H9 (cell line): ENCODE measurements around the gene GPR89A. TPM values are rescaled to one million over a fixed set of nuclear protein-coding genes. Genes with fewer than 3 reads are reported as not detected.

Experiments used
- DNase-seq: peaks from one replicate; pipeline ENCODE4 v3.0.0-alpha.2; 2017
- H2AFZ ChIP-seq: one replicate; pipeline ENCODE4 v1.6.1; 2013; ENCODE audit warnings: mild to moderate bottlenecking, low read length, control low read depth, moderate library complexity
- H2AK5ac ChIP-seq: 2 replicates; pipeline ENCODE4 v1.6.1; 2013; ENCODE audit warnings: low read length, control low read depth, mixed read lengths; ENCODE audit not compliant: insufficient read length
- H2BK120ac ChIP-seq: one replicate; pipeline ENCODE4 v1.6.1; 2013; ENCODE audit warnings: low read depth, mild to moderate bottlenecking, low read length, control low read depth, inconsistent platforms; ENCODE audit not compliant: poor library complexity, severe bottlenecking
- H2BK12ac ChIP-seq: 2 replicates; pipeline ENCODE4 v1.6.1; 2013; ENCODE audit warnings: low read length, control low read depth, mixed read lengths, low read depth; ENCODE audit not compliant: insufficient read length
- H2BK15ac ChIP-seq: 2 replicates; pipeline ENCODE4 v1.6.1; 2013; ENCODE audit warnings: low read depth, low read length, control low read depth
- H2BK20ac ChIP-seq: one replicate; pipeline ENCODE4 v1.6.1; 2013; ENCODE audit warnings: low read depth, mild to moderate bottlenecking, low read length, control low read depth, inconsistent platforms; ENCODE audit not compliant: poor library complexity, severe bottlenecking
- H2BK5ac ChIP-seq: 2 replicates; pipeline ENCODE4 v1.6.1; 2013; ENCODE audit warnings: low read length, control low read depth, mixed read lengths; ENCODE audit not compliant: insufficient read length
- H3K14ac ChIP-seq: 2 replicates; pipeline ENCODE4 v1.6.1; 2013; ENCODE audit warnings: low read length, control low read depth; ENCODE audit not compliant: insufficient read depth
- H3K18ac ChIP-seq: 2 replicates; pipeline ENCODE4 v1.6.1; 2013; ENCODE audit warnings: low read depth, mild to moderate bottlenecking, mixed read lengths, low read length, control low read depth; ENCODE audit not compliant: insufficient read length
- H3K23ac ChIP-seq: 2 replicates; pipeline ENCODE4 v1.6.1; 2013; ENCODE audit warnings: low read length, control low read depth, mixed read lengths, low read depth; ENCODE audit not compliant: insufficient read length
- H3K23me2 ChIP-seq: 2 replicates; pipeline ENCODE4 v1.6.1; 2013; ENCODE audit warnings: low read depth, mild to moderate bottlenecking, mixed read lengths, low read length, control low read depth; ENCODE audit not compliant: insufficient read length, poor library complexity, severe bottlenecking
- H3K27ac ChIP-seq: 2 replicates; pipeline ENCODE4 v1.5.1; 2013; ENCODE audit warnings: low read length, control low read depth, mixed read lengths, low read depth; ENCODE audit not compliant: insufficient read length
- H3K27me3 ChIP-seq: 2 replicates; pipeline ENCODE4 v1.6.1; 2013; ENCODE audit warnings: low read length, control low read depth, inconsistent platforms; ENCODE audit not compliant: insufficient read depth
- H3K4ac ChIP-seq: 2 replicates; pipeline ENCODE4 v1.6.1; 2013; ENCODE audit warnings: low read depth, mild to moderate bottlenecking, control low read depth, inconsistent platforms, low read length, moderate library complexity
- H3K4me1 ChIP-seq: 2 replicates; pipeline ENCODE4 v1.6.1; 2013; ENCODE audit warnings: low read length, control low read depth, inconsistent platforms; ENCODE audit not compliant: insufficient read depth
- H3K4me2 ChIP-seq: 2 replicates; pipeline ENCODE4 v1.6.1; 2013; ENCODE audit warnings: low read length, control low read depth, mixed read lengths; ENCODE audit not compliant: insufficient read length, insufficient read depth
- H3K56ac ChIP-seq: 2 replicates; pipeline ENCODE4 v1.6.1; 2013; ENCODE audit warnings: low read depth, mild to moderate bottlenecking, mixed read lengths, low read length, control low read depth; ENCODE audit not compliant: insufficient read length
- H3K79me1 ChIP-seq: 2 replicates; pipeline ENCODE4 v1.6.1; 2013; ENCODE audit warnings: low read depth, mild to moderate bottlenecking, moderate library complexity, low read length, control low read depth, inconsistent platforms; ENCODE audit not compliant: insufficient read depth, poor library complexity, severe bottlenecking
- H3K79me2 ChIP-seq: 2 replicates; pipeline ENCODE4 v1.6.1; 2013; ENCODE audit warnings: low read length, control low read depth, inconsistent platforms; ENCODE audit not compliant: insufficient read depth
- H3K9ac ChIP-seq: 2 replicates; pipeline ENCODE4 v1.6.1; 2013; ENCODE audit warnings: low read length, control low read depth, mixed read lengths; ENCODE audit not compliant: insufficient read length; ENCODE audit errors: extremely low read depth
- H3K9me3 ChIP-seq: one replicate; pipeline ENCODE4 v1.6.1; 2013; ENCODE audit warnings: low read depth, low read length, inconsistent platforms; ENCODE audit not compliant: control insufficient read depth
- H3T11ph ChIP-seq: one replicate; pipeline ENCODE4 v1.6.1; 2013; ENCODE audit warnings: mild to moderate bottlenecking, low read length, control low read depth, inconsistent platforms
- H4K20me1 ChIP-seq: one replicate; pipeline ENCODE4 v1.6.1; 2013; ENCODE audit not compliant: control insufficient read depth, insufficient read length, insufficient read depth
- H4K5ac ChIP-seq: 2 replicates; pipeline ENCODE4 v1.6.1; 2013; ENCODE audit warnings: low read depth, mild to moderate bottlenecking, mixed read lengths, low read length, control low read depth; ENCODE audit not compliant: insufficient read length
- H4K8ac ChIP-seq: replicated peaks from 2 replicates; pipeline ENCODE4 v1.6.1; 2013; ENCODE audit warnings: low read length, control low read depth, mixed read lengths, low read depth; ENCODE audit not compliant: insufficient read length
- H4K91ac ChIP-seq: 2 replicates; pipeline ENCODE4 v1.6.1; 2013; ENCODE audit warnings: low read depth, mild to moderate bottlenecking, moderate library complexity, mixed read lengths, low read length, control low read depth; ENCODE audit not compliant: insufficient read length
- H3K27ac Mint-ChIP-seq, 3 experiments: 2 replicates in 2 of 3; 3 replicates in 1 of 3; pipeline ENCODE4 v1.8.0; 2020 to 2021; ENCODE audit warnings: mixed read lengths in 3 of 3, mild to moderate bottlenecking in 1 of 3, moderate library complexity in 1 of 3
- H3K27me3 Mint-ChIP-seq: 2 replicates; pipeline ENCODE4 v1.8.0; 2021; ENCODE audit warnings: low read depth, mild to moderate bottlenecking, moderate library complexity, mixed read lengths
- H3K36me3 Mint-ChIP-seq, 3 experiments: 2 replicates in 2 of 3; 3 replicates in 1 of 3; pipeline ENCODE4 v1.8.0; 2020 to 2021; ENCODE audit warnings: low read depth in 3 of 3, mixed read lengths in 3 of 3; ENCODE audit not compliant: insufficient read depth in 1 of 3
- H3K4me1 Mint-ChIP-seq, 2 experiments: 2 replicates each; pipeline ENCODE4 v1.8.0; 2020; ENCODE audit warnings: mixed read lengths in 2 of 2
- H3K4me3 Mint-ChIP-seq, 2 experiments: 2 replicates in 1 of 2; 3 replicates in 1 of 2; pipeline ENCODE4 v1.8.0; 2020 to 2021; ENCODE audit warnings: mild to moderate bottlenecking in 2 of 2, mixed read lengths in 2 of 2, moderate library complexity in 1 of 2
- H3K9me3 Mint-ChIP-seq, 2 experiments: 2 replicates in 1 of 2; 3 replicates in 1 of 2; pipeline ENCODE4 v1.8.0; 2020; ENCODE audit warnings: mild to moderate bottlenecking in 2 of 2, mixed read lengths in 2 of 2, moderate library complexity in 1 of 2
- WGBS: extraction: QIAGEN DNeasy Blood & Tissue Kit; methylation state at CpG from one replicate; pipeline ENCODE4 v1.1.7; 2013; ENCODE audit warnings: missing lambda C conversion rate, low lambda C conversion rate, mixed read lengths; ENCODE audit not compliant: insufficient read length; ENCODE audit errors: extremely low coverage; 5-methylcytosine and 5-hydroxymethylcytosine counted together
- total RNA-seq: library from RNA; stranded (reverse); gene quantifications from 2 replicates; pipeline ENCODE4 v1.2.1, GENCODE V29; 2021
- TF ChIP-seq, protein P1 (sequence below): fragments of 200-600 bp; sonication (generic); conservative IDR thresholded peaks from 3 replicates; pipeline ENCODE4 v1.8.0; 2021; ENCODE audit warnings: antibody characterized with exemption, mild to moderate bottlenecking

The GPR89A gene
- total RNA-seq, 1 experiment from 2014 or later = 30.1 TPM

DNA sequence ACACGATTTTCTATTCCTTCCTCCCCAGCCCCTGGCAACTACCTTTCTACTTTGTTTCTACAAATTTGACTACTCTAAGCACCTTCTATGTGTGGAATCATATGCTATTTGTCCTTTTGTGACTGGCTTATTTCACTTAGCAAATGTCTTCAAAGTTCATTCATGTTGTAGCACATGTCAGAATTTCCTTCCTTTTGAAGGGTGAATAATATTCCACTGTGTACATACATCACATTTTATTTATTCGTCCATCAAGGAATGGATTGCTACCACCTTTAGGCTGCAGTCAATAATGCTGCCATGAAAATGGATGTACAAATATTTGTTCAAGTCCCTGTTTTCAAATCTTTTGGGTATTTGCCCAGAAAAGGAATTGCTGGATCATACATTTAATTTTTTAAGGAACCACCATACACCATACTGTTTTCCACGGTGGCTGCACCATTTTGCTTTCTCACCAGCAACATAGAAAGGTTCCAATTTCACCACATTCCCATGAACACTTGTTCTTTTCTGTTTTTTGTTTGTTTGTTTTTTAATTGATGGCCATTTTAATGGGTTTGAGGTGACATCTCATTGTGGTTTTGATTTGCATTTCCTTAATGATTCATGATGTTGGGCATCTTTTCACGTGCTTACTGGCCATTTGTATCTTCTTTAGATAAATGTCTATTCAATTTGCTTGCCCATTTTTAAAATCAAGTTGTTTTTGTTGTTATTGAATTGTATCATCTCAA lies 102.7 kb downstream of the GPR89A start:
- no peaks in the 10 kb centered on the region for H3K79me1 ChIP-seq
- DNase-seq = no peak

More for the DNA sequence above, 102.7 kb downstream of the GPR89A start:
- H3K9me3 ChIP-seq = no peaks in the 10 kb centered on the region
- Mint-ChIP-seq H3K27me3 (no peaks in the 10 kb centered on the region), H3K36me3 (no peaks in the 10 kb centered on the region), H3K27ac (no peak overlapping the region), H3K4me3 (no peak overlapping the region), H3K9me3 (no peaks in the 10 kb centered on the region), H3K4me1 (peaks cover 15 to 17% of the 10 kb centered on the region in 2 experiments; a peak in 3 of 4 replicates)
- no peak overlapping the region for H3K56ac ChIP-seq
- no peak overlapping the region for H3K23ac ChIP-seq
- H2BK120ac ChIP-seq = no peak overlapping the region
- no peak overlapping the region for H3K4ac ChIP-seq
- H3K9ac ChIP-seq = no peak overlapping the region
- H2BK5ac ChIP-seq = no peak overlapping the region
- H3K18ac ChIP-seq = no peak overlapping the region
- TF ChIP-seq, protein P1, sequence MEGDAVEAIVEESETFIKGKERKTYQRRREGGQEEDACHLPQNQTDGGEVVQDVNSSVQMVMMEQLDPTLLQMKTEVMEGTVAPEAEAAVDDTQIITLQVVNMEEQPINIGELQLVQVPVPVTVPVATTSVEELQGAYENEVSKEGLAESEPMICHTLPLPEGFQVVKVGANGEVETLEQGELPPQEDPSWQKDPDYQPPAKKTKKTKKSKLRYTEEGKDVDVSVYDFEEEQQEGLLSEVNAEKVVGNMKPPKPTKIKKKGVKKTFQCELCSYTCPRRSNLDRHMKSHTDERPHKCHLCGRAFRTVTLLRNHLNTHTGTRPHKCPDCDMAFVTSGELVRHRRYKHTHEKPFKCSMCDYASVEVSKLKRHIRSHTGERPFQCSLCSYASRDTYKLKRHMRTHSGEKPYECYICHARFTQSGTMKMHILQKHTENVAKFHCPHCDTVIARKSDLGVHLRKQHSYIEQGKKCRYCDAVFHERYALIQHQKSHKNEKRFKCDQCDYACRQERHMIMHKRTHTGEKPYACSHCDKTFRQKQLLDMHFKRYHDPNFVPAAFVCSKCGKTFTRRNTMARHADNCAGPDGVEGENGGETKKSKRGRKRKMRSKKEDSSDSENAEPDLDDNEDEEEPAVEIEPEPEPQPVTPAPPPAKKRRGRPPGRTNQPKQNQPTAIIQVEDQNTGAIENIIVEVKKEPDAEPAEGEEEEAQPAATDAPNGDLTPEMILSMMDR = no peak
- H3K4me2 ChIP-seq = no peak overlapping the region
- no peaks in the 10 kb centered on the region for H3K79me2 ChIP-seq
- no peak overlapping the region for H4K91ac ChIP-seq
- H2BK15ac ChIP-seq = no peak overlapping the region
- H3K27ac ChIP-seq = no peak overlapping the region
- no peaks in the 10 kb centered on the region for H4K20me1 ChIP-seq
- H3T11ph ChIP-seq = no peak overlapping the region
- H2BK20ac ChIP-seq = no peak overlapping the region
- H3K23me2 ChIP-seq = no peaks in the 10 kb centered on the region
- no peaks in the 10 kb centered on the region for H3K27me3 ChIP-seq
- no peak overlapping the region for H4K8ac ChIP-seq
- H2AK5ac ChIP-seq = no peak overlapping the region
- H4K5ac ChIP-seq = no peak overlapping the region
- H2AFZ ChIP-seq = no peak overlapping the region
- no CpG with 5 or more reads among the region's 4 CpGs for WGBS
- peaks cover 2% of the 10 kb centered on the region; the same call in 1 of the 2 replicates for H3K4me1 ChIP-seq
- H2BK12ac ChIP-seq = no peak overlapping the region
- no peak overlapping the region for H3K14ac ChIP-seq
